ENCODE data around the gene SEMA3E. TPM values are rescaled to one million over a fixed set of nuclear protein-coding genes. Genes with fewer than 3 reads are reported as not detected.

SEMA3E gene
- total RNA-seq, 4 donors from 2014 or later = 0.94 to 6.9 (median 2.2) TPM

DNA sequence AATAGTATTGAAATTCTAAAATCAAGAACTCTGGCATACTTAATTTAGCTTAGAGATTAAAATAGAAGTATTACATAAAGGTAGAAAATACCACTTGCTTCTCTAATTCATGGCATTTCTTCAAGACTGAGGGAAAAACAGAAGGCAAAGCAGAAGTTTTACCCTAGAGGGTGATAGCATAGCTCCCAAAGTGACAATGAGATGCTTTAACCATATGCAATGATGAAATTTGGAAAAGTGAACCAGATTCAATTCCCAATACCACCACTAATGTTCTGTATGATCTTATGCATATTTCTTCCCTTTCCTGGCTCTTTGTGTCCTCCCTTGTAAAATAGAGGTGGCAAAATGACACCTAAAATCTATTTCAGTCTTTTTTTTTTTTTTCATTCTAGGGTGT lies 260.5 kb downstream of the SEMA3E start:
- H3K4me1 ChIP-seq = no peaks in the 10 kb centered on the region
- H3K36me3 ChIP-seq = no peaks in the 10 kb centered on the region
- no peaks in the 10 kb centered on the region for H3K9me3 ChIP-seq
- no peak overlapping the region for H3K4me3 ChIP-seq (replicated peaks in 1 of 3)
- intact Hi-C loops (cut with DNase I) = no loop called here
- no peak for DNase-seq
- no peak for TF ChIP-seq POLR2A (IDR thresholded peaks at IDR 0.05)
- TF ChIP-seq CTCF (IDR thresholded peaks at IDR 0.05) = no peak
- no peak overlapping the region for H3K27ac ChIP-seq
- no peaks in the 10 kb centered on the region for H3K27me3 ChIP-seq

DNA sequence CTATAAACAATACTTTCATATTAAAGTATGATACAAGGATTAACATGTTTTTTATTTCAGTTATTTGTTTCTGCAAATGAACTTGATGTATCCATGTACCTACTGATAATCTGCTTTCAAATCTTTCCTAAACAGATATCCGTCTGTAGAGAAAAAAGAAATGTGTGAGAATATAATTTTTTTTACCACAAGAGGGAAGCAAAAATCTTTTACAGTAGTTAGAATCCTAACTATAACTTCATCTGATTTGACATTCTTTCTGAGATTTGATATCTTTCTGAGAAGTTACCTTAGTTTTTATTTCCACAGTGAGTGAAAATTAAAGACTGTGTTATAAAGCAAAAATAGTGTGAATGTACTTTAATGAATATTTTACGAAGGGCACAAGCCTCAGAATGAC lies 282.3 kb downstream of the SEMA3E start:
- no peaks in the 10 kb centered on the region for H3K9me3 ChIP-seq
- DNase-seq = no peak
- intact Hi-C loops (cut with DNase I) = no loop called here
- no peak overlapping the region for H3K27ac ChIP-seq
- TF ChIP-seq POLR2A (IDR thresholded peaks at IDR 0.05) = no peak
- no peak for TF ChIP-seq CTCF (IDR thresholded peaks at IDR 0.05)
- H3K4me1 ChIP-seq = no peaks in the 10 kb centered on the region
- no peaks in the 10 kb centered on the region for H3K36me3 ChIP-seq
- no peak overlapping the region for H3K4me3 ChIP-seq (replicated peaks in 1 of 3)
- no peaks in the 10 kb centered on the region for H3K27me3 ChIP-seq
- WGBS, 2 donors = 53 to 57% methylated on average over 2 of the region's 2 CpGs

GRCh38 chr7:83365746-83366145 lies 283.2 kb downstream of the SEMA3E start:
- Histone ChIP-seq H3K27me3 (no peaks in the 10 kb centered on the region), H3K9me3 (no peaks in the 10 kb centered on the region), H3K36me3 (no peaks in the 10 kb centered on the region), H3K4me1 (no peaks in the 10 kb centered on the region), H3K4me3 (replicated peaks in 1 of 3) (no peak overlapping the region), H3K27ac (no peak overlapping the region)
- TF ChIP-seq POLR2A (IDR thresholded peaks at IDR 0.05) (no peak), CTCF (IDR thresholded peaks at IDR 0.05) (no peak)
- intact Hi-C loops (cut with DNase I) = no loop called here
- no peak for DNase-seq

- H3K27me3 ChIP-seq = no peaks in the 10 kb centered on the region
- H3K4me1 ChIP-seq = no peaks in the 10 kb centered on the region
- no peak overlapping the region for H3K4me3 ChIP-seq (replicated peaks in 1 of 3)
- WGBS, 2 donors = 51 to 58% methylated on average over 8 of the region's 8 CpGs
- no peaks in the 10 kb centered on the region for H3K36me3 ChIP-seq
- no peak overlapping the region for H3K27ac ChIP-seq
- no peak for TF ChIP-seq POLR2A (IDR thresholded peaks at IDR 0.05)
- TF ChIP-seq CTCF (IDR thresholded peaks at IDR 0.05) = no peak
- H3K9me3 ChIP-seq = no peaks in the 10 kb centered on the region
- no peak for DNase-seq
- intact Hi-C loops (cut with DNase I) = no loop called here
Measured at GRCh38 chr7:83362871-83363550, 285.9 kb downstream of the SEMA3E start.

DNA sequence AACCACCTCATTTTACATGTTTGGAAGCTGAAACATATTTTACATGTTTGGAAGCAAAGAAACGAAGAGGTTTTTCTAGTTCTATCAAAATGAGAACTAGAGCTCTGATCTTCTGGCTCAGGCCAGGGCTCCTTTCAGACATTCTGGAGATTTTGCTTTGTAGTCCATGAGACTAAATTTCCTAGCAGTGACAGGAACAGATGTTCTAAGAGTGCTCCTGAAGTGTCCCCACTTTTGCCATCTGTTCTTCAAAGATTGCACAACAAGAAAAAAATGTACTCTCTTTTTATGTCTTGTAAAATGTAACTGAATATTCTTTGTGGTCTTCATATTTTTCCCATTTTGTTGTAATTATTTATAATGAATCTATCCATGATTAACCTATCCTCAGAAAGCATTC lies 289.8 kb downstream of the SEMA3E start:
- no peak for TF ChIP-seq POLR2A (IDR thresholded peaks at IDR 0.05)
- intact Hi-C loops (cut with DNase I) = no loop called here
- 74 to 81% methylated on average over 1 of the region's 1 CpG for WGBS, 2 donors
- no peaks in the 10 kb centered on the region for H3K27me3 ChIP-seq
- no peak overlapping the region for H3K27ac ChIP-seq
- H3K9me3 ChIP-seq = no peaks in the 10 kb centered on the region
- H3K4me1 ChIP-seq = no peaks in the 10 kb centered on the region
- H3K36me3 ChIP-seq = no peaks in the 10 kb centered on the region
- H3K4me3 ChIP-seq (replicated peaks in 1 of 3) = no peak overlapping the region
- no peak for DNase-seq

DNA sequence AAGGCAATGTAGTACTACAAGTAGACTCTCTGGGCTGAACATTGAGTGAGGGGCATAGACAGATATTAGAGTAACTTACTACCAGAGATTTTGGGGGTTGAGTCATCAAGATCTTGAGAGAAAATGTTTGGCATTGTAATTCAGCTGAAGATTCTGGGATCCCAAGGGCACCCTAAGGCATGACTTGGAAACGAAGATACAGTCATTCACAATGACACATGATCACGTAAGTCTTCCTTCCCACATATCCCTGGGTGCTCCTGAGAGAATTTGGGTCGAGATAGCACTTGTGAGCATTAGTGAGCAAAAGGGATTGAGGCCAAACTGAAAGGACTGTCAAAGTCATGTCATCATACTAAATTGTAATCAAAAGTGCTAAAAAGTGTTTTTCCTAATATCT lies 293.8 kb downstream of the SEMA3E start:
- no peaks in the 10 kb centered on the region for H3K9me3 ChIP-seq
- intact Hi-C loops (cut with DNase I) = no loop called here
- H3K27me3 ChIP-seq = no peaks in the 10 kb centered on the region
- TF ChIP-seq CTCF (IDR thresholded peaks at IDR 0.05) = no peak
- no peak for TF ChIP-seq POLR2A (IDR thresholded peaks at IDR 0.05)
- 67 to 84% methylated on average over 3 of the region's 3 CpGs for WGBS, 2 donors
- no peak overlapping the region for H3K4me3 ChIP-seq (replicated peaks in 1 of 3)
- no peak for DNase-seq
- no peak overlapping the region for H3K27ac ChIP-seq
- H3K4me1 ChIP-seq = no peaks in the 10 kb centered on the region
- no peaks in the 10 kb centered on the region for H3K36me3 ChIP-seq

All from thyroid gland (tissue), 4 donors.